GM23248 (cell line): ENCODE data around the gene GNA15. TPM values are rescaled to one million over a fixed set of nuclear protein-coding genes. Genes with fewer than 3 reads are reported as not detected.
A peak's percentile ranks its signal among the peaks of the same experiment; 100 is the strongest.
"Not testable (repeated sequence)": the region's sequence is repeated elsewhere in the genome, so short reads cannot be mapped to it uniquely, and the experiment has no call there.

Experiments
- DNase-seq: peaks from one replicate; pipeline ENCODE4 v3.0.0-alpha.2; 2015
- H2AFZ ChIP-seq: fragments of 200-600 bp; sonication (generic); 2 replicates; pipeline ENCODE4 v1.6.1; 2016; ENCODE audit warnings: antibody characterized with exemption
- H3F3A ChIP-seq: fragments of 200-600 bp; sonication (generic); 2 replicates; pipeline ENCODE4 v1.6.1; 2016; ENCODE audit warnings: mild to moderate bottlenecking, antibody characterized with exemption, mixed run types; ENCODE audit not compliant: insufficient read depth
- H3K27ac ChIP-seq: fragments of 200-600 bp; sonication (generic); 2 replicates; pipeline ENCODE4 v1.5.1; 2016; ENCODE audit warnings: mild to moderate bottlenecking
- H3K27me3 ChIP-seq: fragments of 200-600 bp; sonication (generic); replicated peaks from 2 replicates; pipeline ENCODE4 v1.6.1; 2016; ENCODE audit warnings: mild to moderate bottlenecking; ENCODE audit not compliant: insufficient read depth
- H3K36me3 ChIP-seq: fragments of 200-600 bp; sonication (generic); 2 replicates; pipeline ENCODE4 v1.6.1; 2016; ENCODE audit warnings: low read depth, mild to moderate bottlenecking
- H3K4me1 ChIP-seq: fragments of 200-600 bp; sonication (generic); 2 replicates; pipeline ENCODE4 v1.6.1; 2016; ENCODE audit warnings: mild to moderate bottlenecking; ENCODE audit not compliant: insufficient read depth
- H3K4me2 ChIP-seq: fragments of 200-600 bp; sonication (generic); one replicate; pipeline ENCODE4 v1.6.1; 2016; ENCODE audit warnings: mild to moderate bottlenecking; ENCODE audit not compliant: unreplicated experiment
- H3K4me3 ChIP-seq: fragments of 200-600 bp; sonication (generic); 2 replicates; pipeline ENCODE4 v1.5.1; 2016; ENCODE audit warnings: mild to moderate bottlenecking
- H3K79me2 ChIP-seq: fragments of 200-600 bp; sonication (generic); 2 replicates; pipeline ENCODE4 v1.6.1; 2016; ENCODE audit warnings: mild to moderate bottlenecking; ENCODE audit not compliant: insufficient read depth
- H3K9ac ChIP-seq: fragments of 200-600 bp; sonication (generic); 2 replicates; pipeline ENCODE4 v1.6.1; 2016; ENCODE audit warnings: mild to moderate bottlenecking
- H3K9me2 ChIP-seq: fragments of 200-600 bp; sonication (generic); 2 replicates; pipeline ENCODE4 v1.6.1; 2016; ENCODE audit warnings: mixed run types, mild to moderate bottlenecking, moderate library complexity; ENCODE audit not compliant: insufficient read depth
- H3K9me3 ChIP-seq: fragments of 200-600 bp; sonication (generic); one replicate; pipeline ENCODE4 v1.6.1; 2017; ENCODE audit warnings: low read depth
- H4K20me1 ChIP-seq: fragments of 200-600 bp; sonication (generic); 2 replicates; pipeline ENCODE4 v1.6.0; 2016; ENCODE audit not compliant: insufficient read depth
- EZH2 ChIP-seq: fragments of 200-600 bp; sonication (generic); IDR thresholded peaks from 2 replicates; pipeline ENCODE4 v1.6.1; 2018; ENCODE audit warnings: antibody characterized with exemption, mild to moderate bottlenecking; ENCODE audit not compliant: insufficient read depth, poor library complexity, severe bottlenecking
- EZH2phosphoT487 ChIP-seq: fragments of 200-600 bp; sonication (generic); IDR thresholded peaks from 2 replicates; pipeline ENCODE4 v1.6.1; 2018; ENCODE audit warnings: antibody characterized with exemption, moderate library complexity, mild to moderate bottlenecking, low read depth; ENCODE audit not compliant: insufficient read depth
- WGBS, 2 experiments: methylation state at CpG; one replicate each; pipeline ENCODE4 v1.1.6; 2015 to 2017; ENCODE audit warnings: low lambda C conversion rate in 2 of 2, low coverage in 1 of 2; ENCODE audit errors: missing lambda C conversion rate in 2 of 2; 5-methylcytosine and 5-hydroxymethylcytosine counted together
- in situ Hi-C: fragments of 300-500 bp; cut with MboI; formaldehyde crosslinking; loops from 2 replicates; pipeline ENCODE4 v1.15.0; 2020
- polyA plus RNA-seq: library from polyadenylated mRNA; unstranded; fragments of >200 nt; fragmentation: Nextera tagmentation; extraction: Ambion mirVana; gene quantifications from 2 replicates; pipeline ENCODE4 v1.2.1, GENCODE V29; 2016
- total RNA-seq: library from RNA; depleted of rRNA; stranded (reverse); fragments of >200 nt; shearing (Covaris generic); gene quantifications from 2 replicates; pipeline ENCODE4 v1.2.3, GENCODE V29; 2014; rRNA removed

GNA15 gene, protein sequence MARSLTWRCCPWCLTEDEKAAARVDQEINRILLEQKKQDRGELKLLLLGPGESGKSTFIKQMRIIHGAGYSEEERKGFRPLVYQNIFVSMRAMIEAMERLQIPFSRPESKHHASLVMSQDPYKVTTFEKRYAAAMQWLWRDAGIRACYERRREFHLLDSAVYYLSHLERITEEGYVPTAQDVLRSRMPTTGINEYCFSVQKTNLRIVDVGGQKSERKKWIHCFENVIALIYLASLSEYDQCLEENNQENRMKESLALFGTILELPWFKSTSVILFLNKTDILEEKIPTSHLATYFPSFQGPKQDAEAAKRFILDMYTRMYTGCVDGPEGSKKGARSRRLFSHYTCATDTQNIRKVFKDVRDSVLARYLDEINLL
- total RNA-seq (not detected in 2 replicates), polyA plus RNA-seq (not detected in 2 replicates)

DNA sequence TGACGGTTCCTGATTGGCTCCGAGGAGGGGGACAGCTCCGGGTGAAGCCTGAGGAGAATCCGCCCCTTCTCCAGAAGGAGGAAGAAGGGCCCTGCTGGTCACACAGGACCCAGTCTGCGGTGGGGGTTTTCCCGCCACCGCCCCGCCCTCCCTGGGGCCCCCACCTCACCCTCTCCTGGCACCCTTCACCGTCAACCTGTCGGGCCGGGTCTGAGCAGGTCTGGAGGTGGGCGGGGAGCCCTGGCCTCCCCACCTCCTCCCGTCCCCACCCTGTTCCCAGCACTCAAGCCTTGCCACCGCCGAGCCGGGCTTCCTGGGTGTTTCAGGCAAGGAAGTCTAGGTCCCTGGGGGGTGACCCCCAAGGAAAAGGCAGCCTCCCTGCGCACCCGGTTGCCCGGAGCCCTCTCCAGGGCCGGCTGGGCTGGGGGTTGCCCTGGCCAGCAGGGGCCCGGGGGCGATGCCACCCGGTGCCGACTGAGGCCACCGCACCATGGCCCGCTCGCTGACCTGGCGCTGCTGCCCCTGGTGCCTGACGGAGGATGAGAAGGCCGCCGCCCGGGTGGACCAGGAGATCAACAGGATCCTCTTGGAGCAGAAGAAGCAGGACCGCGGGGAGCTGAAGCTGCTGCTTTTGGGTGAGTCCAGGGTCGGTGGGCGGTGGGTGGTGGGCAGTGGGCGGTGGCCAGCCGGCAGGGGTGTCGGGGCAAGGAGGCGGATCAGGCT lies at the start of gene GNA15:
Gene GNA15, plus strand, starts transcription at position 73 of the 723 bp plus-strand sequence. Its CDS starts 418 bp downstream, at position 491.
- Histone ChIP-seq H3K4me2 (no peak within 1 kb of the TSS), H3K9ac (no peak within 1 kb of the TSS), H2AFZ (no peak within 1 kb of the TSS), H3K4me3 (no peak within 1 kb of the TSS), H3K36me3 (no peaks in the 10 kb centered on the region), H3K9me3 (no peaks in the 10 kb centered on the region), H3K27me3 (no peaks in the 10 kb centered on the region), H3K27ac (no peak within 1 kb of the TSS), H3F3A (peaks cover 6% of the 10 kb centered on the region), H3K79me2 (no peaks in the 10 kb centered on the region), H3K9me2 (no peaks in the 10 kb centered on the region), H4K20me1 (no peaks in the 10 kb centered on the region), H3K4me1 (peaks cover 12% of the 10 kb centered on the region)
- in situ Hi-C loops, result no loop called here
- TF ChIP-seq EZH2, result no peak
- TF ChIP-seq EZH2phosphoT487, result no peak
- no peak for DNase-seq
- 79 to 87% methylated on average over 19 to 40 of the region's 40 CpGs for WGBS, 2 experiments

DNA sequence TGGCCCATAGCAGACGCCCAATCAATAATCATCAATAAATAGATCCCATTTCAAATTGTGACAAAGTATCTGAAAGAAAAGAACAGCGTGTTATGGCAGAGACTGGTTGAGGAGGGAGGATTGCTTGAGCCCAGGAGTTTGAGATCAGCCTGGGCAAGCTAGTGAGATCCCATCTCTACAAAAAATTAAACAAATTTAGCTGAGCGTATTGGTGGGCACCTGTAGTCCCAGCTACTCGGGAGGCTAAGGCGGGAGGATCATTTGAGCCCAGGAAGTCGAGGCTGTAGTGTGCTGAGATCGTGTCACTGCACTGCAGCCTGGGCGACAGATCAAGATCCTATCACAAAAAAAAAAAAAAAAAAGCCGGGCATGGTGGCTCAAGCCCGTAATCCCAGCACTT lies 48.1 kb upstream of the GNA15 start:
- Histone ChIP-seq H3K9me2 (no peaks in the 10 kb centered on the region), H2AFZ (no peak overlapping the region), H3K4me3 (no peak overlapping the region), H3K4me2 (no peak overlapping the region), H3K79me2 (no peaks in the 10 kb centered on the region), H4K20me1 (no peaks in the 10 kb centered on the region), H3K27ac (no peak overlapping the region), H3F3A (no peaks in the 10 kb centered on the region), H3K9me3 (no peaks in the 10 kb centered on the region), H3K4me1 (no peaks in the 10 kb centered on the region), H3K9ac (no peak overlapping the region), H3K27me3 (no peaks in the 10 kb centered on the region), H3K36me3 (no peaks in the 10 kb centered on the region)
- in situ Hi-C loops, result no loop called here
- no peak for DNase-seq
- 70 to 73% methylated on average over 10 of the region's 10 CpGs for WGBS, 2 experiments
- TF ChIP-seq EZH2 (no peak), EZH2phosphoT487 (no peak)

DNA sequence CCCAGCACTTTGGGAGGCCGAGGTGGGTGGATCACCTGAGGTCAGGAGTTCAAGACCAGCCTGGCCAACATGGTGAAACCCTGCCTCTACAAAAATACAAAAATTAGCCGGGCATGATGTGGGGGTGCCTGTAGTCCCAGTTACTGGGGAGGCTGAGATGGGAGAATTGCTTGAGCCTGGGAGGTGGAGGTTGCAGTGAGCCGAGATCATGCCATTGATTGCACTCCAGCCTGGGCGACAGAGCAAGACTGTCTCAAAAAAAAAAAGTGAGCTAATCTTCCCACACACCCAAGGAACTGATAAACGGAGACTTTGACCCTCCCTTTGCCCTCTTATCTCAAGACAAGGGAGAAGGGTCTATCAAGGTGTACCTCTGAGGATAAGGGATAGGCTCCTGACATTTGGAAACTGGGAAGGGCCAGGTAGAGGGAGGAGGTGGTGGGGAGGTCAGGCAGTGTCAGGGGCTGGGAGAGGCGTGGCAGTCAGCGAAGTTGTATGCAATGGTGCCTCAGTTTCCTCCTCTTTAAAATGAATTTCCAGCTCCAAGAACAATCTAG lies 46.5 kb upstream of the GNA15 start:
- H3K4me3 ChIP-seq, H2AFZ ChIP-seq, H3K9me2 ChIP-seq, H3K4me1 ChIP-seq, H3K9me3 ChIP-seq, H3K36me3 ChIP-seq, H3F3A ChIP-seq, H3K4me2 ChIP-seq, DNase-seq, H3K79me2 ChIP-seq, H3K27me3 ChIP-seq, H3K27ac ChIP-seq, H3K9ac ChIP-seq, in situ Hi-C loops, H4K20me1 ChIP-seq: not testable (repeated sequence)
- 70 to 78% methylated on average over 7 of the region's 7 CpGs for WGBS, 2 experiments

DNA sequence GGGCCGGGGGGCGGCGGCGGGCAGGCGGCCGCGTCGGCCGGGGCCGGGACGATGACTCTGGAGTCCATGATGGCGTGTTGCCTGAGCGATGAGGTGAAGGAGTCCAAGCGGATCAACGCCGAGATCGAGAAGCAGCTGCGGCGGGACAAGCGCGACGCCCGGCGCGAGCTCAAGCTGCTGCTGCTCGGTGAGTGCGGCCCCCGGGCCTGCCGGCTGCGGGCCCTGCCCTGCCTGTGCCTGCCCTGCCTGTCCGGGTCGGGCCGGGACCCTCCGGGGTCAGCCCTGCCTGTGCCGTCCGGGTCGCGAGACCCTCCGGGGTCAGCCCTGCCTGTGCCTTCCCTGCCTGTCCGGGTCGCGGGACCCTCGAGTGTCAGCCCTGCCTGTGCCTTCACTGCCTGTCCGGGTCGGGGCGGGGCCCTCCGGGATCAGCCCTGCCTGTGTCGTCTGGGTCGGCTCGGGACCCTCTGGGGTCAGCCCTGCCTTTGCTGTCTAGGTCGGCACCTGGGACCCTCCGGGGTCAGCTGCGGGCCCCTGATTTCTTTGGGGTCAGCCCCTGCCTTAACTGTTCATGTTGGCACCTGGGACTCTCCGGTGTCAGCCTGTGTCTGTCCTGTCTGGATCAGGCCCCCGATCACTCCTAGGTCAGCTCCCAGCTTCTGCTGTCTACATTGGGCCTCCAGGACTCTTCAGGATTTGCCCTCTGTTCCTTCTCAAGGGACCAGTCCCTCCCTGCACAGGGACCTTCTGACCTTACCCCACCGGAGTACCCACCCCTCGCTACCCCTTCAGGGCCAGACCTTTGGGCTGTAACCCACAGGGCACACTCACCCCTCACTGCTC lies 41.0 kb upstream of the GNA15 start:
- no peaks in the 10 kb centered on the region; the same call in 1 of the 2 replicates for H4K20me1 ChIP-seq

More for the DNA sequence above, 41.0 kb upstream of the GNA15 start:
- Histone ChIP-seq H2AFZ (no peak overlapping the region), H3K9me2 (no peaks in the 10 kb centered on the region), H3K27ac (peak overlapping the region; percentile 61), H3F3A (no peaks in the 10 kb centered on the region), H3K4me2 (peak overlapping the region; percentile 94), H3K9me3 (no peaks in the 10 kb centered on the region), H3K79me2 (peaks cover 54% of the 10 kb centered on the region), H3K4me1 (peaks cover 24% of the 10 kb centered on the region), H3K27me3 (no peaks in the 10 kb centered on the region), H3K9ac (peak overlapping the region; percentile 98), H3K4me3 (peak overlapping the region; percentile 85), H3K36me3 (no peaks in the 10 kb centered on the region)
- in situ Hi-C loops, result no loop called here
- 1 to 4% methylated on average over 29 to 32 of the region's 57 CpGs for WGBS, 2 experiments
- TF ChIP-seq EZH2, result no peak
- no peak for TF ChIP-seq EZH2phosphoT487
- peak; percentile 76 for DNase-seq
